NCI-H2107 treated with DMSO at 0.1 percent for 48 hours (cell line): Measurements from ENCODE around the gene TCERG1.
"Not testable (repeated sequence)": the region's sequence is repeated elsewhere in the genome, so short reads cannot be mapped to it uniquely, and the experiment has no call there.

ENCODE experiments used
- DNase-seq: peaks from one replicate; lab custom pipeline; 2025; ENCODE audit not compliant: unreplicated experiment; lab: John Stamatoyannopoulos, UW

Gene TCERG1

DNA sequence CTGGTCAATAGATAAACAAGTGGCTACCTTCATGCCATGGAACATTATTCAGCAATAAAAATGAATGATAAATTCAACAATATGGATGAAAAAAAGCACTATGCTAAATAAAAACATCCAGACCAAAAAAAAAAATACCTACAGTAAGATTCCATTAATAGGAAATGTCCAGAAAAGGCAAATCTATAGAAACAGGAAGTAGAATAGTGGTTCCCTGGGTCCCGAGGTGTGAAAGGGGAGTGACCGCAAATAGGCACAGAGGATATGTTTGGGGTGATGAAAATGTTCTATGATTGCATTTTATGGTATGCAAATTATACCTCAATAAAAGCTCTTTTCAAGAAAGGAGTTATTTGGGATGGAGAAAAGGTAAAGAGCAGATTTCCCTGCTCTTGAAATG is 72.4 kb downstream of the TCERG1 start:
- no peak for DNase-seq

DNA sequence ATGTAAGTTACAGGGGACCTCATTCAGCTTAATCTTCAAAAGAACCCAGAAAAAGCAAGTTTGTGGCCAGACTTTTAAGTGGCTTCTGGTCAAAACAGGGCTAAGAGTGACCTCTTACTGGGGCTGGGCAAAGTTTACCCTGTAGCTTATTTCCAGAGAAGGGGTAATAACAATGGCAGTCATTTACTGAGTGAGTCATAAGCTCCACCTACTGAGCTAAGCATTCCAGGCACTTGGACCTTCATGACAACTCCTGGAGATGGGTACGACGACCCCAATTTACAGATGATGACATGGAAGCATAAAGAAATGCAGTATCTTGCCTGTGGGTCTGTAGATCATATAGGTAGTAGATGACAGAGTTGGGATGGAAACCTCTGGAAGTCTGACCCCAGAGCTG is 73.6 kb downstream of the TCERG1 start:
- DNase-seq = no peak

DNA sequence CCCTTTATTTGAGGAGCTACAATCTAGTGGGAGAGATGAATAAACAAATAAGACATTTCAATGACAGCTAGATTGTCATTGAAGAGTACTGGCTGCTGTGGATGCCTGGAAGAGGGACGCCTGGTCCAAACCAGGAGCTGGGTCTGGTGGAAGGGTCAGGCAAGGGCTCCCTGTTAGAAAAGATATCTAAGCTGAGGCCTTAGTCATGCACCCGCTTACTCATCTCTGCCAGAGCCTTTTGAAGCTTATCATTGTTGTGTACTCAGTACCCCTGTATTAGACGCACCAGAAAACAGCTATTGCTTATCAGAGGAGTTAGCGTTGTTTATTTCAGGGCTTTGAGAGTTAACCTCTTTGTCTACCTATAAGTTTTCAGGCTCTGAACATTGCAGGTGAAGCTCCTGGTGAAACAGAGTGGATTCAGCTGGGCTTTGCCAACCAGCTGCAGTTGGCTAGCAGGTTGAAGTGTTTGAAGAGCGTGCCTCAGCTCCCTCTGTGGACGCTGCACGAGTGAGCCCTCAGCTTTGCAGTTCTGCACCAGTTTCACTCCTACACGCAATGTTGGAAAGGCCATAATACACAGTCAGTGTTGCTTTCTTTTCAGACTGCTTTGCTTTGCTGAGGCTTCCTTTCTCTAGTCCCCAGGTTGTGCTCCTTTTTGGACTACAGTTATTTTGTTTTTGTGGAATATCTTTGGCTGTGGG is 74.4 kb downstream of the TCERG1 start:
- peak; percentile 22 for DNase-seq

DNA sequence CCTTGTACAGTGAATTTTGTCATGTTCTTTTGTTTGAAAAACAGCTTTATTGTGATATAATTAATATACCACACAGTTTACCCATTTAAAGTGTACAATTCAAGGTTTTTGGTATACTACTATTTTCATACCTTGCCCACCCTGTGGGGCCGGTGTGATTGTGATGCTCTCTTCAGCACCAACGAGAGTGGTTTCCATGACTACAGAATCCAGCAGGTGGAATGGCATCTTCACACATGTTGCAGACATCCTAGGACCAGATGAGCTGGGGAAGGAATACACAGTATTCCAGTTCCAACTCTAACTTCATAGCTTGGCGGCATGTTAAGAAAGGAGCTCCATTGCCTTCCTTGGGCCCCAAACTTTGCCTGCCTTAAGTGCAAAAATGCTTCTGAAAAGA is 76.6 kb downstream of the TCERG1 start:
- no peak for DNase-seq

DNA sequence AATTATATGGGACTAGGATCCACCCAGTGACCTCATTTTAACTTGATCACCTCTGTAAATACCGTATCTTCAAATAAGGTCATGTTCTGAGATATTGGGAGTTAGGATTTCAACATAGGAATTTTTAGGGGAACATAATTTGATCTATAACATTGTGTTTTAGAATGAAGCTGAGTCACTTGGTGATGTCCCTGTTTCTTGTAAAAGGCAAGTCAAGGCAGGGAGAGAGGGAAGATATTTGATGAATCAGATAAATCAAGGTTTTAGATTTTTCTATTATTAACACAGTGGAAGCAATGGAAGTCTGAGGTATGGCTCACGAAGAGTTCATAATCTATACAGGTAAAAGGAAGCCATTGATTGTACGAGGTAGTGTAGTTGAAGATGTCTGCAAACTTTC is 80.7 kb downstream of the TCERG1 start:
- no peak for DNase-seq

DNA sequence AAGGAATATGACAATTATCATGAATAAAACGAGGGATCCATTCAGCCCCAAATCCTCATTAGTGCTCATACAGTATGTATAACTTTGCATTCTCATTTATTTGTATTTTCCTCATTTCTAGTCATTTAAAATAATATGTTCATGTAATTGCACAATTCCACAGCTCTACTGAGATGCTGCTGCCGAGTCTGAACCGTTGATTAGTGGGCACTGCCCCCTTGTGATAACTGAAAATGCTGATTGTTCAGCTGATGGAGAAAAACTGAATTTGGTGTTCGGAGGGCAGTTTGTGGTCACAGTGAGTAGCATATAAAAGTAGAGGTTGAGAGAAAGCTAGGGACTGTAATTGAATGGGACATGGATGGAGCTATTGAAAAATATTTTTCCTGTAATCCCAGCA is 81.1 kb downstream of the TCERG1 start:
- DNase-seq = no peak

GRCh38 chr5:146529984-146530383 is 82.9 kb downstream of the TCERG1 start:
- peak; percentile 6 for DNase-seq

GRCh38 chr5:146533260-146533857 is 86.2 kb downstream of the TCERG1 start:
- peak; percentile 38 for DNase-seq

- DNase-seq = no peak
Measured at GRCh38 chr5:146533882-146534281, 86.7 kb downstream of the TCERG1 start.

DNA sequence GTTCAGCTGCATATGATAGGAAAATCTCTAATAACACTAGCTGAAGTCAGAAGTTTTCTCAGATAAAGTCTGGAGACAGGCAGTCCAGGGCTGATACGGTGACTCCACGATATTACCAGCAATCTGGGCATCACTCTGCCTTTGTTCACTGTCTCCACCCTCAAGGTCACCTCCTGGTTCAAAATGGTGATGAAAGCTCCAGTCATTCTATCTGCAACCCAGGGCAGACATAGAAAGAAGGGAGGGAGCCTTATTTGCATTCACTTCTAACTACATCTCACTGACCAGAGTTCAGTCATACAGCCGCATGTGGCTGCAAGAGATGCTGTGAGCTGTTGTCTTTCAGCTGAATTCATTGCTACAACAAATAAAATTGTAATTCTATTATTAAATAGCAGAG is 91.3 kb downstream of the TCERG1 start:
- no peak for DNase-seq

DNA sequence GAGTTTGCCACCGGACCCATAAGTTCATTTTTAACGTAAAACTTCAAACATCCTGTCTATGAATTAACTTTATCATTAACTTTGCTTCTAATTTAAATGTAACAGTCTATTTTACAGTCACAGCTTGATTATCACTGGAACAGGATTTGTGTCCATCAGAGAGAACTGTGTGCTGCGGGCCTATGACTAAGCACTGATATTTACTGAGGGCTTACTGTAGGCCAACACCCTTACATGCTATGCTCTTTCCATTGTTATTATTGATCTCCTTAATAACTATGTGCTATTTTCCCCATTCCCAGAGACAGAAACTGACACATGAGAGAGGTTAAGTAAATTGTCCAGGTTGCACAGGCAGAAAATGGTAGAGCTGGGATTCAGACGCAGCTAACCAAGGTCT is 92.8 kb downstream of the TCERG1 start:
- DNase-seq = no peak

DNA sequence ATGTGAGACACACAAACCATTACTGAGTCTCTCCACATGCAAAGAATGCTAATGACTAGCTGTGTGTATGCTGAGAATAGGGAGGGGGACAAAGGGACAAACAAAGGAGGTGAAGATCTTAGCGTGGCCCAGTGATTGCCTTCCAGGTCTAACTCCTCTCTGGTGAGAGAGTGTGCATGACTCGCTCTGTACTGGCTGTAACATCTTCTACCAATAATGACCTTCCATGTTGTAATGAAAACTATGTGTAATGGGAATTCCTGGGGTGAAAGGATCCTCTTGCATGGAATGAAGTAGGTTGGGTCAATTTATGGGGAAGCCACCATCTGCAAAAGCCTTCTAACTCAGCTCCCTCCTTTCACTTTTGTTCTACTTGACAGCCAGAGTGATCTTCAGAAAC is 93.3 kb downstream of the TCERG1 start:
- DNase-seq = no peak

- DNase-seq = peak; percentile 17
Measured at GRCh38 chr5:146541958-146542849, 95.1 kb downstream of the TCERG1 start.

GRCh38 chr5:146544232-146544631 is 97.1 kb downstream of the TCERG1 start:
- DNase-seq = no peak

- DNase-seq = no peak
Measured at GRCh38 chr5:146548781-146549449, 101.8 kb downstream of the TCERG1 start.

GRCh38 chr5:146549615-146550014 is 102.5 kb downstream of the TCERG1 start:
- DNase-seq = no peak

DNA sequence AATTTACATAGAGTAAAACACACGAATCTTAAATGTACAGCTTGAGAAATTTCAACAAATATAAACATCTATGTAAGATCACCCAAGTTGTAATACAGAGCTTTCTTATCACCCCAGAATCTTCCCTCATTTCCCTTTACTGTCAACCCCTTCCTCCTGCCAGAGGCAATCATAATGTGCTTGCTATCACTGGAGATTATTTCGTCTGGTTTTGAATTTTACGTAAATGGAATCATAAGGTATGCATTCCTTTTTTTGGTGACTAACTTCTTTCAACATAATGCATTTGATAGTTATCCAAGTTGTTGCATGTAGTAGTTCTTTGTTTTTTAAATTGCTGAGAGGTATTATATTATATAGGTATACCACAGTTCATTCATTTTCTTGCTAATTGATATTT is 106.3 kb downstream of the TCERG1 start:
- no peak for DNase-seq

GRCh38 chr5:146556884-146557283 is 109.8 kb downstream of the TCERG1 start:
- DNase-seq = not testable (repeated sequence)

- DNase-seq = no peak
Measured at GRCh38 chr5:146560205-146560812, 113.2 kb downstream of the TCERG1 start.
